MM.1S (cell line): Measurements from ENCODE around the gene MAD1L1.

Source experiments
- CTCF ChIP-seq: fragments of 300-600 bp; sonication (generic); IDR thresholded peaks from 2 replicates; pipeline ENCODE4 v1.5.1; 2016; ENCODE audit warnings: antibody characterized with exemption, low read length, mixed read lengths
- EZH2 ChIP-seq: fragments of 300-600 bp; sonication (generic); optimal IDR thresholded peaks from 2 replicates; pipeline ENCODE3; 2017; ENCODE audit warnings: low read depth, mild to moderate bottlenecking, antibody characterized with exemption, low read length, mixed read lengths
- EZH2phosphoT487 ChIP-seq: fragments of 300-600 bp; sonication (generic); IDR thresholded peaks from 2 replicates; pipeline ENCODE4 v1.6.1; 2018; ENCODE audit warnings: antibody characterized with exemption, low read length

- TF ChIP-seq CTCF (no peak), EZH2 (no peak), EZH2phosphoT487 (no peak)
Measured at GRCh38 chr7:1986366-1987083, 246.2 kb downstream of the MAD1L1 start.
